ENCODE measurements around the gene CNOT9. TPM values are rescaled to one million over a fixed set of nuclear protein-coding genes. Genes with fewer than 3 reads are reported as not detected.

The CNOT9 gene
- total and polyA plus RNA-seq, 12 donors = 15.7 to 28.2 (median 20.5) TPM

DNA sequence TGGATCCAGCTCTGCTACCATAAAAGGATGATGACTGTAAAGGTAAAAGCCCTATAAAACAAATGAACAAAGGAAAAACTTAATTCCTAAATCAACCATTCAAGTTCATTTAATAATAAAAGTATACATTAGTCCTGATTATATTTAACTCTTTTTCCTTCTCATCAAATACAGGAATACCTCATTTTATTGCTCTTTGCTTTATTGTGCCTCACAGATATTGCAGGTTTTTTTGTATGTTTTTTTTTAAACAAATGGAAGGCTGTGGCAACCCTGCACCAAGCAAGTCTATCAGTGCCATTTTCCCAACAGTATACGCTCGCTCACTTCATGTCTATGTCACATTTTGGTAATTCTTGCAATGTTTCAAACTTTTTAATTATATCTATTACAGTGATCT is 38.6 kb upstream of the CNOT9 start:
- intact Hi-C loops (cut with DNase I) = no loop called here
- Histone ChIP-seq H3K36me3 (peaks cover 0 to 100% (median 50%) of the 10 kb centered on the region in 9 donors), H3K4me3 (no peak overlapping the region), H3K9me3 (peaks cover 0 to 4% (median 0%) of the 10 kb centered on the region in 11 donors), H3K27ac (no peak overlapping the region), H3K4me1 (no peaks in the 10 kb centered on the region), H3K27me3 (no peaks in the 10 kb centered on the region)
- DNase-seq (no peak), ATAC-seq (no peak)
- TF ChIP-seq, protein P1, sequence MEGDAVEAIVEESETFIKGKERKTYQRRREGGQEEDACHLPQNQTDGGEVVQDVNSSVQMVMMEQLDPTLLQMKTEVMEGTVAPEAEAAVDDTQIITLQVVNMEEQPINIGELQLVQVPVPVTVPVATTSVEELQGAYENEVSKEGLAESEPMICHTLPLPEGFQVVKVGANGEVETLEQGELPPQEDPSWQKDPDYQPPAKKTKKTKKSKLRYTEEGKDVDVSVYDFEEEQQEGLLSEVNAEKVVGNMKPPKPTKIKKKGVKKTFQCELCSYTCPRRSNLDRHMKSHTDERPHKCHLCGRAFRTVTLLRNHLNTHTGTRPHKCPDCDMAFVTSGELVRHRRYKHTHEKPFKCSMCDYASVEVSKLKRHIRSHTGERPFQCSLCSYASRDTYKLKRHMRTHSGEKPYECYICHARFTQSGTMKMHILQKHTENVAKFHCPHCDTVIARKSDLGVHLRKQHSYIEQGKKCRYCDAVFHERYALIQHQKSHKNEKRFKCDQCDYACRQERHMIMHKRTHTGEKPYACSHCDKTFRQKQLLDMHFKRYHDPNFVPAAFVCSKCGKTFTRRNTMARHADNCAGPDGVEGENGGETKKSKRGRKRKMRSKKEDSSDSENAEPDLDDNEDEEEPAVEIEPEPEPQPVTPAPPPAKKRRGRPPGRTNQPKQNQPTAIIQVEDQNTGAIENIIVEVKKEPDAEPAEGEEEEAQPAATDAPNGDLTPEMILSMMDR (IDR thresholded peaks at IDR 0.05) = no peak
- 97 to 98% methylated on average over 2 of the region's 2 CpGs for WGBS, 2 donors

GRCh38 chr2:218536804-218537494 is 31.7 kb upstream of the CNOT9 start:
- Histone ChIP-seq H3K4me1 (no peaks in the 10 kb centered on the region), H3K27me3 (no peaks in the 10 kb centered on the region), H3K4me3 (no peak overlapping the region), H3K9me3 (no peaks in the 10 kb centered on the region), H3K27ac (no peak overlapping the region), H3K36me3 (peaks cover 0 to 100% (median 25%) of the 10 kb centered on the region in 9 donors)
- ATAC-seq (no peak), DNase-seq (no peak)
- intact Hi-C loops (cut with DNase I) = no loop called here
- TF ChIP-seq, protein P1 (IDR thresholded peaks at IDR 0.05) = no peak
- 89 to 94% methylated on average over 6 of the region's 6 CpGs for WGBS, 2 donors

GRCh38 chr2:218540015-218540414 is 28.6 kb upstream of the CNOT9 start:
- Histone ChIP-seq H3K9me3 (no peaks in the 10 kb centered on the region), H3K4me3 (no peak overlapping the region), H3K36me3 (peaks cover 0 to 100% (median 40%) of the 10 kb centered on the region in 9 donors), H3K27me3 (no peaks in the 10 kb centered on the region), H3K27ac (no peak overlapping the region), H3K4me1 (no peaks in the 10 kb centered on the region)
- TF ChIP-seq, protein P1 (IDR thresholded peaks at IDR 0.05) = no peak
- DNase-seq (no peak), ATAC-seq (no peak)
- intact Hi-C loops (cut with DNase I) = no loop called here
- WGBS, 2 donors = 91 to 93% methylated on average over 3 of the region's 3 CpGs

DNA sequence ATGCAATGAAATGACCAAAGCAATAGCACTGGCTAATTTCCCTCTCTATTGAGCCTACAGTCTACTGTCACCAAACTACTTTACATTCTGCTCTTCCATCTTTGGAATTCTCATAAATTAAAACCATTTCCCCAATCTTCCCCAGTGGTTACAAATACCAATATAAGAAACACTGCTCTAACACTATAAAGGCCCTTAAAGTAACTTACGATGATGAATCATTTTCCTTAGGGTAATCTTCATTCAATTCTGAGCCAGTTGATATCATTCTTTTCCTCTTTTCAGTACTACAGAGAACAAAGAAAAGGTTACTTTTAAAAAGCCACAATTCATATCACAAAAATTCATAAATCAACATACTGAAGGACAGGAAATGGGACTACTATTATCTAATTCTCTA is 22.6 kb upstream of the CNOT9 start:
- no peak for ATAC-seq
- H3K27me3 ChIP-seq = no peaks in the 10 kb centered on the region
- intact Hi-C loops (cut with DNase I) = no loop called here
- no peaks in the 10 kb centered on the region for H3K9me3 ChIP-seq
- WGBS, 2 donors = 97% methylated on average over 1 of the region's 1 CpG
- no peak for DNase-seq
- no peaks in the 10 kb centered on the region for H3K4me1 ChIP-seq
- H3K36me3 ChIP-seq = peaks cover 0 to 100% (median 59%) of the 10 kb centered on the region in 9 donors
- TF ChIP-seq, protein P1 (IDR thresholded peaks at IDR 0.05) = no peak
- H3K4me3 ChIP-seq = no peak overlapping the region
- H3K27ac ChIP-seq = no peak overlapping the region

Data from heart right ventricle (tissue), 16 donors.